ENCODE data around the gene CEP70.
"Not testable (repeated sequence)": the region's sequence is repeated elsewhere in the genome, so short reads cannot be mapped to it uniquely, and the experiment has no call there.

DNA sequence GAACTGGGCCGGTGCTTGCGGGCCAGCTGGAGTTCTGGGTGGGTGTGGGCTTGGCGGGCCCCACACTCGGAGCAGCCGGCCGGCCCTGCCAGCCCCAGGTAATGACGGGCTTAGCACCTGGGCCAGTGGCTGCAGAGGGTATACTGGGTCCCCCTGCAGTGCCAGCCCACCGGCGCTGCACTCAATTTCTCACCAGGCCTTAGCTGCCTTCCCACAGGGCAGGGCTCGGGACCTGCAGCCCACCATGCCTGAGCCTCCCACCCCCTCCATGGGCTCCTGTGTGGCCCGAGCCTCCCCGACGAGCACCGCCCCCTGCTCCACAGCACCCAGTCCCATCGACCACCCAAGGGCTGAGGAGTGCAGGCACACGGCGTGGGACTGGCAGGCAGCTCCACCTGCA is 109.4 kb downstream of the CEP70 start:
- not testable (repeated sequence) for TF ChIP-seq POLR2A (IDR thresholded peaks at IDR 0.05)
- TF ChIP-seq, protein P1, sequence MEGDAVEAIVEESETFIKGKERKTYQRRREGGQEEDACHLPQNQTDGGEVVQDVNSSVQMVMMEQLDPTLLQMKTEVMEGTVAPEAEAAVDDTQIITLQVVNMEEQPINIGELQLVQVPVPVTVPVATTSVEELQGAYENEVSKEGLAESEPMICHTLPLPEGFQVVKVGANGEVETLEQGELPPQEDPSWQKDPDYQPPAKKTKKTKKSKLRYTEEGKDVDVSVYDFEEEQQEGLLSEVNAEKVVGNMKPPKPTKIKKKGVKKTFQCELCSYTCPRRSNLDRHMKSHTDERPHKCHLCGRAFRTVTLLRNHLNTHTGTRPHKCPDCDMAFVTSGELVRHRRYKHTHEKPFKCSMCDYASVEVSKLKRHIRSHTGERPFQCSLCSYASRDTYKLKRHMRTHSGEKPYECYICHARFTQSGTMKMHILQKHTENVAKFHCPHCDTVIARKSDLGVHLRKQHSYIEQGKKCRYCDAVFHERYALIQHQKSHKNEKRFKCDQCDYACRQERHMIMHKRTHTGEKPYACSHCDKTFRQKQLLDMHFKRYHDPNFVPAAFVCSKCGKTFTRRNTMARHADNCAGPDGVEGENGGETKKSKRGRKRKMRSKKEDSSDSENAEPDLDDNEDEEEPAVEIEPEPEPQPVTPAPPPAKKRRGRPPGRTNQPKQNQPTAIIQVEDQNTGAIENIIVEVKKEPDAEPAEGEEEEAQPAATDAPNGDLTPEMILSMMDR (IDR thresholded peaks at IDR 0.05): not testable (repeated sequence)

All from thyroid gland (tissue), 4 donors.